Measurements from ENCODE around the gene PHF19. TPM values are rescaled to one million over a fixed set of nuclear protein-coding genes. Genes with fewer than 3 reads are reported as not detected.

Gene PHF19
- total RNA-seq, 6 experiments from 2014 or later, result 2.2 to 8.0 (median 5.2) TPM

GRCh38 chr9:120916991-120917880, 40.2 kb upstream of the PHF19 start:
- Histone ChIP-seq H3K4me3 (no peak overlapping the region), H3K9me3 (no peaks in the 10 kb centered on the region), H3K27me3 (no peaks in the 10 kb centered on the region), H3K27ac (peak overlapping the region in 1 of 3 donors; percentile 39), H3K4me1 (peaks cover 0 to 18% (median 3%) of the 10 kb centered on the region in 4 donors), H3K36me3 (no peaks in the 10 kb centered on the region)
- TF ChIP-seq POLR2A (IDR thresholded peaks at IDR 0.05), result no peak
- TF ChIP-seq CTCF (IDR thresholded peaks at IDR 0.05), result no peak
- intact Hi-C loops (cut with DNase I), result no loop called here
- DNase-seq, result no peak
- 80% methylated on average over 2 of the region's 8 CpGs for WGBS (ENCODE audit: insufficient coverage, low coverage, low lambda C conversion rate, missing lambda C conversion rate)
- ATAC-seq, result no peak

DNA sequence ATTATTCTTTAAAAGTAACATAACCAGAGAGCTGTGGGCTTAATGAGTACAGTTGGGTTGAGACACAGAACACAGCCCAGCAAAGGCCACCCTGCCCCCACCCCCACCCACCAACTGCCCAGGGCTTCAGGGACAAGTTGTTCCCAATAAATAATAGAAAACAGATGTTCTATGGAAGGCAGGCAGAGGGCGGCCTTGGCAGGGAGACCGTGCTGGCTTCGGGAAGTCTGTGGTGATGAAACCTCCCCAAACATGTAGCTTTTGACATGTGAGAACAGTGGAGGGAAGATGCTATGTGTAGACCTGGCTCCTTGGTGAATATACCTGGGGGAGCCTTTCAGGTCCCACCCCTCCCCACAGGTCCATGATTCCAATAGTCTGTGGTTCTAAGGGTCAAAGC, 39.6 kb upstream of the PHF19 start:
- intact Hi-C loops (cut with DNase I), result no loop called here
- H3K27me3 ChIP-seq, result no peaks in the 10 kb centered on the region
- no peaks in the 10 kb centered on the region for H3K36me3 ChIP-seq

DNA sequence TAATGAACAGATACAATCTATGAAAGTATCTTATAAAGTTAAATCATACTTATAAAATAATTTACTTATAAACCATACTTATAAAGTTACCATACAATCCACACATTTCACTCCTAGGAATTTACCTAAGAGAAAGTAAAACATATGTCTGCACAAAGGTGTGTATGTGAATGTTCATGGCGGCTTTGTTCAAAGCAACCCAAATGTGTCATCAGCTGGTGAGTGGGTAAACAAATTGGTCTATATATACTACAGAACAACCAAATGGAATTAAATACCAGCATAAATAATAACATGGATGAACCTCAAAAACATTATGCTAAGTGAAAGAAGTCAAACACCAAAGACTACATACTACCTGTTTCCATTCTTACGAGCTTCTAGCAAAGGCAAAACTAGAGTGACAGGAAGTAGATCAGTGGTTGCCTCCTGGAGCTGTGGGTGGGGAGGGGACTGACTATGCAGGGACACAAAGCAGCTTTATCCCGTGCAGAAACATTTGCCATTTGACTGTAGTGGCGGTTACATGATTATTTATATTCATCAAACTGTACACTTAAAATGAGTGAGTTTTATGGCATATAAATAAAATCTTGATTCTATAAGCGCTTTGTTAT, 39.0 kb upstream of the PHF19 start:
- ATAC-seq (no peak), DNase-seq (no peak)
- H3K27ac ChIP-seq, result peak overlapping the region in 1 of 3 donors; percentile 39
- 53% methylated on average over 5 of the region's 5 CpGs for WGBS (ENCODE audit: insufficient coverage, low coverage, low lambda C conversion rate, missing lambda C conversion rate)
- intact Hi-C loops (cut with DNase I), result no loop called here
- H3K36me3 ChIP-seq, result no peaks in the 10 kb centered on the region
- peaks cover 0 to 18% (median 3%) of the 10 kb centered on the region in 4 donors for H3K4me1 ChIP-seq
- no peak overlapping the region for H3K4me3 ChIP-seq
- TF ChIP-seq POLR2A (IDR thresholded peaks at IDR 0.05) (no peak), CTCF (IDR thresholded peaks at IDR 0.05) (no peak)
- H3K9me3 ChIP-seq, result no peaks in the 10 kb centered on the region
- no peaks in the 10 kb centered on the region for H3K27me3 ChIP-seq

More for the DNA sequence above, 39.6 kb upstream of the PHF19 start:
- ATAC-seq (peak; percentile 72 to 83 (median 76)), DNase-seq (peak in 2 of 3 donors; percentile 39 to 63)
- H3K9me3 ChIP-seq, result no peaks in the 10 kb centered on the region
- H3K27ac ChIP-seq, result peak overlapping the region in 1 of 3 donors; percentile 39
- H3K4me3 ChIP-seq, result no peak overlapping the region
- peaks cover 0 to 18% (median 3%) of the 10 kb centered on the region in 4 donors for H3K4me1 ChIP-seq
- WGBS (ENCODE audit: insufficient coverage, low coverage, low lambda C conversion rate, missing lambda C conversion rate), result 5% methylated on average over 3 of the region's 3 CpGs
- TF ChIP-seq POLR2A (IDR thresholded peaks at IDR 0.05), result no peak
- peak; percentile 13 to 43 (median 25) for TF ChIP-seq CTCF (IDR thresholded peaks at IDR 0.05)

DNA sequence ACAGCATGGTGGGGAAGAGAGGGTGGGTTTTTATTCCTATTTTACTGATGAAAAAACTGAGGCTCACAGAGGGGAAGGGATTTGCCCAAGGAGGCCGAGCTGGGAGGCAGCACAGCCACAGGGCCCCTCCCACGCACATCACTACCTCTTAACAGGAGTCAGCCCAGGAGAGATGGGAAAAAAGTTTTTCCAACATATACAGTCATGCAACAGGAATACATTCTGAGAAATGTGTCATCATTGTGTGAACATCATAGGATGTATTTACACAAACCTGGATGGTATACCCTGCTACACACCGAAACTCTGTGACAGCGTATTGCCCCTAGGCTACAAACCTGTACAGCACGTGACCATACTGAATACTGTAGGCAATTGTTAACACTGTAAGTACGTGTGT, 38.0 kb upstream of the PHF19 start:
- intact Hi-C loops (cut with DNase I), result no loop called here
- no peaks in the 10 kb centered on the region for H3K9me3 ChIP-seq
- no peak for DNase-seq
- no peaks in the 10 kb centered on the region for H3K36me3 ChIP-seq
- 92% methylated on average over 4 of the region's 6 CpGs for WGBS (ENCODE audit: insufficient coverage, low coverage, low lambda C conversion rate, missing lambda C conversion rate)
- H3K4me3 ChIP-seq, result no peak overlapping the region
- H3K27me3 ChIP-seq, result no peaks in the 10 kb centered on the region
- no peak overlapping the region for H3K27ac ChIP-seq
- TF ChIP-seq POLR2A (IDR thresholded peaks at IDR 0.05) (no peak), CTCF (IDR thresholded peaks at IDR 0.05) (no peak)
- no peak for ATAC-seq
- peaks cover 0 to 10% (median 3%) of the 10 kb centered on the region in 4 donors for H3K4me1 ChIP-seq

Measured in right lobe of liver (tissue), 6 donors.